Esophagus squamous epithelium (tissue), 4 donors: Measurements from ENCODE around the gene CNTNAP2.

Experiments used
- POLR2A ChIP-seq, 4 donors: fragments of 450-650 bp; IDR thresholded peaks; one replicate each; pipeline ENCODE4 v1.6.1; 2017; ENCODE audit warnings: antibody characterized with exemption in 4 of 4, mild to moderate bottlenecking in 4 of 4, moderate library complexity in 3 of 4
- TF ChIP-seq, protein P1 (sequence below), 6 experiments: fragments of 450-650 bp in 4 of 6; fragments of 200-600 bp in 2 of 6; sonication (generic) in 2 of 6; IDR thresholded peaks; one replicate each; pipeline ENCODE4 v1.5.1; 2016 to 2019; ENCODE audit warnings: antibody characterized with exemption in 6 of 6, mild to moderate bottlenecking in 4 of 6, moderate library complexity in 4 of 6

- TF ChIP-seq, protein P1, sequence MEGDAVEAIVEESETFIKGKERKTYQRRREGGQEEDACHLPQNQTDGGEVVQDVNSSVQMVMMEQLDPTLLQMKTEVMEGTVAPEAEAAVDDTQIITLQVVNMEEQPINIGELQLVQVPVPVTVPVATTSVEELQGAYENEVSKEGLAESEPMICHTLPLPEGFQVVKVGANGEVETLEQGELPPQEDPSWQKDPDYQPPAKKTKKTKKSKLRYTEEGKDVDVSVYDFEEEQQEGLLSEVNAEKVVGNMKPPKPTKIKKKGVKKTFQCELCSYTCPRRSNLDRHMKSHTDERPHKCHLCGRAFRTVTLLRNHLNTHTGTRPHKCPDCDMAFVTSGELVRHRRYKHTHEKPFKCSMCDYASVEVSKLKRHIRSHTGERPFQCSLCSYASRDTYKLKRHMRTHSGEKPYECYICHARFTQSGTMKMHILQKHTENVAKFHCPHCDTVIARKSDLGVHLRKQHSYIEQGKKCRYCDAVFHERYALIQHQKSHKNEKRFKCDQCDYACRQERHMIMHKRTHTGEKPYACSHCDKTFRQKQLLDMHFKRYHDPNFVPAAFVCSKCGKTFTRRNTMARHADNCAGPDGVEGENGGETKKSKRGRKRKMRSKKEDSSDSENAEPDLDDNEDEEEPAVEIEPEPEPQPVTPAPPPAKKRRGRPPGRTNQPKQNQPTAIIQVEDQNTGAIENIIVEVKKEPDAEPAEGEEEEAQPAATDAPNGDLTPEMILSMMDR (IDR thresholded peaks at IDR 0.05), result no peak
- TF ChIP-seq POLR2A (IDR thresholded peaks at IDR 0.05), result no peak
Observed at GRCh38 chr7:146076344-146076743, 40.3 kb upstream of the CNTNAP2 start.
